Measurements from ENCODE around the gene TAT.
"Not testable (repeated sequence)": the region's sequence is repeated elsewhere in the genome, so short reads cannot be mapped to it uniquely, and the experiment has no call there.

The TAT gene

DNA sequence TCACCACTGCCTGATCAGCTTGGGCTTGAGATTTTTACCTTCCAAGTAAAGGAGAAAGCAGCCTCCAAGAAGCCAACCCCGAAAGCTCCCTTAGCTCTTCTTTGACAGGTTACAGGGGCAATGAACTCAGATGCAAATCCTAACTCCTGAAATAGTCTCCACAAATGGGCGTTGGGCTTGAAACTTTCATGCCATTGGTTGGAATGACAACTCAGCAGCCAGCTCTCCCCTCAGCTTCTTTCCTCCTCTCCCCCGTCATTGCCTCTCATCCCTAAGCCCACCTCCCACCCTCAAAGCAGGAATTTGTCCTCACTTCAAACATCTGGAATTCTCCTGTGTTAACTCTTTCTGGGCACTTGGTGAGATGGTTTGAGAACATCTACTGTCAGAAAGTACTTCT is at the start of gene TAT:
Gene TAT (minus strand): TSS at position 122 of the 400 bp plus-strand sequence. CDS start 677 bp downstream, outside the sequence.
- H3K27me3 ChIP-seq (ENCODE audit: low read depth, low read length): no peaks in the 10 kb centered on the region
- no peak within 1 kb of the TSS for H3K4me3 ChIP-seq (ENCODE audit: low read depth in 1 of 2, low read length in 2 of 2)
- no peaks in the 10 kb centered on the region for H3K36me3 ChIP-seq (ENCODE audit: control insufficient read depth in 1 of 2, insufficient read depth in 2 of 2, low read length in 2 of 2)
- H3K4me1 ChIP-seq (ENCODE audit: control insufficient read depth in 1 of 2, insufficient read depth in 2 of 2, low read length in 2 of 2): no peaks in the 10 kb centered on the region
- no peak within 1 kb of the TSS for H3K27ac ChIP-seq (ENCODE audit: low read length)
- no peaks in the 10 kb centered on the region for H3K9me3 ChIP-seq (ENCODE audit: control insufficient read depth in 1 of 2, low read length in 2 of 2)

GRCh38 chr16:71626018-71626857 is 49.3 kb upstream of the TAT start, which contains the start of gene MARVELD3:
Gene MARVELD3 (plus strand): TSS chr16:71626184. CDS start chr16:71626230, 46 bp downstream.
- no peak within 1 kb of the TSS for H3K27ac ChIP-seq (ENCODE audit: low read length)

DNA sequence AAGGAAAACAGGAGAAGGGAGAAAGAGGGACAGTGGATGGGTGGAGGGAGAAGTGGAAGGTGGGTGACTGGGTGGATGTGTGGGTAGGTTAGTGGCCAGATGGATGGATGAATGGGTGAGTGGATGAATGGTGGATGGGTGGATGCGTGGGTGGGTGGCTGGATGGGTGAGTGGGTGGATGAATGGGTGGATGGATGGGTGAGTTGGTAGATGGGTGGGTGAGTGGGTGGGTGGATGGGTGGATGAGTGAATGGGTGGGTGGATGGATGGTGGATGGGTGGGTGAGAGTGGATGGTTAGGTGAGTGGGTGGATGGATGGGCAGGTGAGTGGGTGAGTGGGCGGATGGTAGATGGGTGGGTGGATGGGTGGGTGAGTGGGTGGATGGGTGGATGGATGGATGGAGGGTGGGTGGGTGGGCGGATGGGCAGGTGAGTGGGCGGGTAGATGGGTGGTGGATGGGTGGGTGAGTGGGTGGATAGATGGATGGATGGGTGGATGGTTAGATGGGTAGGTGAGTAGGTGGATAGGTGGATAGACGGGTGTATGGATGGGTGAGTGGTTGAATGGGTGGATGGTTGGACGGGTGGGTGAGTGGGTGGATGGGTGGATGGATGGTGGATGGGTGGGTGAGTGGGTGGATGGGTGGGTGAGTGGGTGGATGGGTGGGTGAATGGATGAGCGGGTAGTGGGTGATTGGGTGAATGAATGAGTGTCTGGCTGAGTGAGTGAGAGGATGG is 48.4 kb upstream of the TAT start:
- Histone ChIP-seq H3K27ac (ENCODE audit: low read length) (no peak overlapping the region), H3K4me1 (ENCODE audit: control insufficient read depth in 1 of 2, insufficient read depth in 2 of 2, low read length in 2 of 2) (peaks cover 0 to 12% of the 10 kb centered on the region in 2 donors), H3K4me3 (ENCODE audit: low read depth in 1 of 2, low read length in 2 of 2) (peak overlapping the region in 1 of 2 donors; percentile 68), H3K27me3 (ENCODE audit: low read depth, low read length) (no peaks in the 10 kb centered on the region), H3K9me3 (ENCODE audit: control insufficient read depth in 1 of 2, low read length in 2 of 2) (peaks cover 0 to 3% of the 10 kb centered on the region in 2 donors), H3K36me3 (ENCODE audit: control insufficient read depth in 1 of 2, insufficient read depth in 2 of 2, low read length in 2 of 2) (no peaks in the 10 kb centered on the region)

More at GRCh38 chr16:71626018-71626857, 49.3 kb upstream of the TAT start, which contains the start of gene MARVELD3:
- Histone ChIP-seq H3K4me3 (ENCODE audit: low read depth in 1 of 2, low read length in 2 of 2) (peak within 1 kb of the TSS; percentile 46 to 68), H3K9me3 (ENCODE audit: control insufficient read depth in 1 of 2, low read length in 2 of 2) (peaks cover 0 to 3% of the 10 kb centered on the region in 2 donors), H3K27me3 (ENCODE audit: low read depth, low read length) (no peaks in the 10 kb centered on the region), H3K4me1 (ENCODE audit: control insufficient read depth in 1 of 2, insufficient read depth in 2 of 2, low read length in 2 of 2) (peaks cover 0 to 12% of the 10 kb centered on the region in 2 donors), H3K36me3 (ENCODE audit: control insufficient read depth in 1 of 2, insufficient read depth in 2 of 2, low read length in 2 of 2) (peaks cover 0 to 2% of the 10 kb centered on the region in 2 donors)

DNA sequence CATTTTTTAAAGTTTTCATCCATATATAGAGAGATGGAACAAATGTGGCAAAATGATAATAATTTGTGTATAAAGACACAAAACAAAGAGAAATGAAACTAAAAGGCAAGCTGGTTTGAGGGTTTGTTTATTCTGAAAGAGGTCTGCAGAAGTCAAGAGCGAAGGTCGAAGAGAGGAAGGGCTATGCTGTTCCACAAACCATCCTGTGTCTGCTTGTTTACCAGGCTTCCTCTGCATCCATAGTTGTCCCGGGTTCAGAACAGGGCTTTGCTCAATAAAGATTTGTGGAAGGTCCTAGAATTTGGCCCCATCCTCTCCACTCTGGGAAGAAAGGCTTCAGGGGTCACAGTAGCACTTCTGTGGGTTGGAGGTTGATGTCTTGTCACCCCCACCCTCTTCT is 46.7 kb upstream of the TAT start:
- Histone ChIP-seq H3K36me3 (ENCODE audit: control insufficient read depth in 1 of 2, insufficient read depth in 2 of 2, low read length in 2 of 2) (no peaks in the 10 kb centered on the region), H3K4me3 (ENCODE audit: low read depth in 1 of 2, low read length in 2 of 2) (no peak overlapping the region), H3K9me3 (ENCODE audit: control insufficient read depth in 1 of 2, low read length in 2 of 2) (peaks cover 0 to 3% of the 10 kb centered on the region in 2 donors), H3K4me1 (ENCODE audit: control insufficient read depth in 1 of 2, insufficient read depth in 2 of 2, low read length in 2 of 2) (peaks cover 0 to 12% of the 10 kb centered on the region in 2 donors), H3K27ac (ENCODE audit: low read length) (no peak overlapping the region), H3K27me3 (ENCODE audit: low read depth, low read length) (no peaks in the 10 kb centered on the region)

DNA sequence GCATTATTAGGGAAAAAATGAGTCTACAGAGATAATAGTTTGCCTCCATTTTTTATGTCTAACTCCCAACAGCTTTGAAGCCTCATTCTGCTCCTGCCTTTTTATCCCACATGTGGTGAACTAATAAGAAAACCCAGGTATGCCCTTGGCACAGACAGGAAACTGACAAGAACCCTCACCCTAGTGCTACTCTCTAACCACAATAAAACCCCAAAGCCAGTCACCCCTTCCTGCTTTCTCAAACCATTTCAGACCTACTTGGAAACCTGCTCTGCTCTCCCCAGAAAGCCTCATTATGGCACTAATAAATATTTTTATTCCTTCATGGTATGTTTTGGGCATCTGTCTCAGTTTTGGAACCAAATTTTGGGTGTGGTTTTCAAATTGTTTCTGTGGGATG is 45.2 kb upstream of the TAT start:
- Histone ChIP-seq H3K4me3 (ENCODE audit: low read depth in 1 of 2, low read length in 2 of 2) (no peak overlapping the region), H3K36me3 (ENCODE audit: control insufficient read depth in 1 of 2, insufficient read depth in 2 of 2, low read length in 2 of 2) (no peaks in the 10 kb centered on the region), H3K9me3 (ENCODE audit: control insufficient read depth in 1 of 2, low read length in 2 of 2) (peaks cover 0 to 3% of the 10 kb centered on the region in 2 donors), H3K27me3 (ENCODE audit: low read depth, low read length) (no peaks in the 10 kb centered on the region), H3K27ac (ENCODE audit: low read length) (no peak overlapping the region), H3K4me1 (ENCODE audit: control insufficient read depth in 1 of 2, insufficient read depth in 2 of 2, low read length in 2 of 2) (peaks cover 0 to 12% of the 10 kb centered on the region in 2 donors)

GRCh38 chr16:71618429-71618828 is 41.5 kb upstream of the TAT start:
- H3K27me3 ChIP-seq (ENCODE audit: low read depth, low read length): no peaks in the 10 kb centered on the region
- no peaks in the 10 kb centered on the region for H3K36me3 ChIP-seq (ENCODE audit: control insufficient read depth in 1 of 2, insufficient read depth in 2 of 2, low read length in 2 of 2)
- no peaks in the 10 kb centered on the region for H3K4me1 ChIP-seq (ENCODE audit: control insufficient read depth in 1 of 2, insufficient read depth in 2 of 2, low read length in 2 of 2)
- no peak overlapping the region for H3K27ac ChIP-seq (ENCODE audit: low read length)
- H3K9me3 ChIP-seq (ENCODE audit: control insufficient read depth in 1 of 2, low read length in 2 of 2): peaks cover 0 to 3% of the 10 kb centered on the region in 2 donors
- H3K4me3 ChIP-seq (ENCODE audit: low read depth in 1 of 2, low read length in 2 of 2): no peak overlapping the region

- H3K27me3 ChIP-seq (ENCODE audit: low read depth, low read length): not testable (repeated sequence)
Observed at GRCh38 chr16:71614956-71615355, 38.1 kb upstream of the TAT start.

DNA sequence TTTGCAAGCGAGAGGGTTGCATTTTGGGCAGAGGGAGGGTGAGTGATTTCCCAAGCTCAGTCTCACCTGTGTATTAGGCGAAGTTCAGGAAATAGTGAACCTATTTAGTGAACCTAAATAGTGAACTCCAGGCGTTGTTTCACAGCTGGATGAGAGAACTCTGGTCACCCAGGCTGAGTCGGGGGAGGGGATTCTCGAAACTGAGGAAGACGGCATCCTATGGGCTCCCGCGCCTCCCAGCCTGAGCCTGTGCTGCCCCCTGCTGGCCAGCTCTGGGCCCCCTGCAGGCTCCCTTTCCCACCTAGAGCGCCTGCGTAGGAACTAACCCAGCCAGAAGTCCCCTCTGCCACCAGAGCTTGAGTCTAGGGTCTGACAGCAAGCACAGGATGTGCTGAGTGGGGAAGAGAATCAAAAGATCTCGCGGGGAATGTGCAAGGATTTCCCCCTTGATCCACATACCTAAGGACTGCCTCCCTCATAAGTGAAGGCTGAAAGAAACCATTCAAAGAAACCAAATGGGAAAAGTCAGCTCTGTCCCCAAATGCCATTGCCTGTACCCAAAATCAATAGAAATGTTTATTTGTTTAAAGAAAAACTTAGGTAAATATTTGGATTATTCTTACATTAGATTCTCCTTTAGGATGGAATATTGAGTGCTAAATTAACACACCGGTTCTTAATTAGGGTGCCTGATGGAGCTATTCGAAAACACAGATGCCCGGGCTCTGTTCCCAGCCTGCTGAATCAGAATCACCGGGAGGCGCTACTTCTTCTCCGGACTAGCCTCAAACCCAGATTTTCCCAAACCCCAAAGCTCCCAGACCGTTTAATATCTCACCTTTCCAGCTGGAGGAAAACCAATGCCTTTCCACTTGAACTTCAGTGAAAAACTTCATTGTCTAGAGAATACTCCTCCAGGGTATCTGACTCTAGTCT is 34.3 kb upstream of the TAT start:
- Histone ChIP-seq H3K27ac (ENCODE audit: low read length) (no peak overlapping the region), H3K27me3 (ENCODE audit: low read depth, low read length) (no peaks in the 10 kb centered on the region), H3K4me3 (ENCODE audit: low read depth in 1 of 2, low read length in 2 of 2) (no peak overlapping the region), H3K4me1 (ENCODE audit: control insufficient read depth in 1 of 2, insufficient read depth in 2 of 2, low read length in 2 of 2) (no peaks in the 10 kb centered on the region), H3K36me3 (ENCODE audit: control insufficient read depth in 1 of 2, insufficient read depth in 2 of 2, low read length in 2 of 2) (no peaks in the 10 kb centered on the region), H3K9me3 (ENCODE audit: control insufficient read depth in 1 of 2, low read length in 2 of 2) (no peaks in the 10 kb centered on the region)

More at GRCh38 chr16:71614956-71615355, 38.1 kb upstream of the TAT start:
- not testable (repeated sequence) for H3K4me3 ChIP-seq (ENCODE audit: low read depth in 1 of 2, low read length in 2 of 2); H3K27ac ChIP-seq (ENCODE audit: low read length); H3K36me3 ChIP-seq (ENCODE audit: control insufficient read depth in 1 of 2, insufficient read depth in 2 of 2, low read length in 2 of 2); H3K4me1 ChIP-seq (ENCODE audit: control insufficient read depth in 1 of 2, insufficient read depth in 2 of 2, low read length in 2 of 2); H3K9me3 ChIP-seq (ENCODE audit: control insufficient read depth in 1 of 2, low read length in 2 of 2)

GRCh38 chr16:71610447-71610846 is 33.6 kb upstream of the TAT start:
- Histone ChIP-seq H3K27me3 (ENCODE audit: low read depth, low read length) (no peaks in the 10 kb centered on the region), H3K4me1 (ENCODE audit: control insufficient read depth in 1 of 2, insufficient read depth in 2 of 2, low read length in 2 of 2) (no peaks in the 10 kb centered on the region), H3K36me3 (ENCODE audit: control insufficient read depth in 1 of 2, insufficient read depth in 2 of 2, low read length in 2 of 2) (no peaks in the 10 kb centered on the region), H3K9me3 (ENCODE audit: control insufficient read depth in 1 of 2, low read length in 2 of 2) (no peaks in the 10 kb centered on the region), H3K4me3 (ENCODE audit: low read depth in 1 of 2, low read length in 2 of 2) (no peak overlapping the region), H3K27ac (ENCODE audit: low read length) (no peak overlapping the region)

DNA sequence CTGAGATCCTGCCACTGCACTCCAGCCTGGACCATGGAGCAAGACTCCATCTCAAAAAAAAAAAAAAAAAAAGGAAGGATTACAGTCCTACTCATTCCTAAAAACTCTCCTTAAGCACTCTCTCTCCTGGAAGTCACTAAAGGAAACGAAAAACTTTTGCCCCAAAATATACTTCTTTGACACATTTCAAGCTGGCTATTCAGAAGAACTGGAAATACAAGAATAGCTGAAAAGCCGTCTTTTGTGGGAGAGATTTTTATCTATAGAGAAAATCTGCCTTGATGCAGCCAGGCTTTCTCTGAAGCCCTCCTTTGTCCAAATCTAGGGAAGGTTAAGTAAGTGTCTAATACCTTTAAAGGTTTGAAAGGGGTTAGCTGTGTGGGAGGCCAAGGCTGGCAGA is 32.2 kb upstream of the TAT start:
- no peaks in the 10 kb centered on the region for H3K36me3 ChIP-seq (ENCODE audit: control insufficient read depth in 1 of 2, insufficient read depth in 2 of 2, low read length in 2 of 2)
- H3K9me3 ChIP-seq (ENCODE audit: control insufficient read depth in 1 of 2, low read length in 2 of 2): no peaks in the 10 kb centered on the region
- no peak overlapping the region for H3K27ac ChIP-seq (ENCODE audit: low read length)
- H3K27me3 ChIP-seq (ENCODE audit: low read depth, low read length): no peaks in the 10 kb centered on the region
- no peaks in the 10 kb centered on the region for H3K4me1 ChIP-seq (ENCODE audit: control insufficient read depth in 1 of 2, insufficient read depth in 2 of 2, low read length in 2 of 2)
- no peak overlapping the region for H3K4me3 ChIP-seq (ENCODE audit: low read depth in 1 of 2, low read length in 2 of 2)

Measured in muscle layer of duodenum (tissue), 2 donors.